ENCODE data around the gene MAPK8.
A peak's percentile ranks its signal among the peaks of the same experiment; 100 is the strongest.

Gene MAPK8

GRCh38 chr10:48294431-48294830, 12.0 kb upstream of the MAPK8 start:
- H3K27ac ChIP-seq, result no peak overlapping the region
- no peak for TF ChIP-seq CTCF (conservative IDR thresholded peaks at IDR 0.05)

- peak overlapping the region; percentile 61 for H3K27ac ChIP-seq
- no peak for TF ChIP-seq CTCF (conservative IDR thresholded peaks at IDR 0.05)
Observed at GRCh38 chr10:48296576-48297098, 9.8 kb upstream of the MAPK8 start.

- H3K27ac ChIP-seq, result no peak overlapping the region
- no peak for TF ChIP-seq CTCF (conservative IDR thresholded peaks at IDR 0.05)
Observed at GRCh38 chr10:48299066-48299465, 7.4 kb upstream of the MAPK8 start.

- no peak for TF ChIP-seq CTCF (conservative IDR thresholded peaks at IDR 0.05)
- H3K27ac ChIP-seq, result no peak overlapping the region
Observed at GRCh38 chr10:48299692-48300091, 6.8 kb upstream of the MAPK8 start.

GRCh38 chr10:48300556-48300955, 5.9 kb upstream of the MAPK8 start:
- no peak overlapping the region for H3K27ac ChIP-seq
- TF ChIP-seq CTCF (conservative IDR thresholded peaks at IDR 0.05), result no peak

- TF ChIP-seq CTCF (conservative IDR thresholded peaks at IDR 0.05), result no peak
- H3K27ac ChIP-seq, result no peak overlapping the region
Observed at GRCh38 chr10:48302515-48303476, 3.7 kb upstream of the MAPK8 start.

- no peak for TF ChIP-seq CTCF (conservative IDR thresholded peaks at IDR 0.05)
- peak overlapping the region; percentile 92 for H3K27ac ChIP-seq
Observed at GRCh38 chr10:48305905-48306264, 592 bp upstream of the MAPK8 start.

Data from VCaP (cell line).